Measurements from ENCODE around the gene CYTH3. TPM values are rescaled to one million over a fixed set of nuclear protein-coding genes. Genes with fewer than 3 reads are reported as not detected.
A peak's percentile ranks its signal among the peaks of the same experiment; 100 is the strongest.

Gene CYTH3
- total RNA-seq, 1 donor from 2014 or later = 17.2 TPM

DNA sequence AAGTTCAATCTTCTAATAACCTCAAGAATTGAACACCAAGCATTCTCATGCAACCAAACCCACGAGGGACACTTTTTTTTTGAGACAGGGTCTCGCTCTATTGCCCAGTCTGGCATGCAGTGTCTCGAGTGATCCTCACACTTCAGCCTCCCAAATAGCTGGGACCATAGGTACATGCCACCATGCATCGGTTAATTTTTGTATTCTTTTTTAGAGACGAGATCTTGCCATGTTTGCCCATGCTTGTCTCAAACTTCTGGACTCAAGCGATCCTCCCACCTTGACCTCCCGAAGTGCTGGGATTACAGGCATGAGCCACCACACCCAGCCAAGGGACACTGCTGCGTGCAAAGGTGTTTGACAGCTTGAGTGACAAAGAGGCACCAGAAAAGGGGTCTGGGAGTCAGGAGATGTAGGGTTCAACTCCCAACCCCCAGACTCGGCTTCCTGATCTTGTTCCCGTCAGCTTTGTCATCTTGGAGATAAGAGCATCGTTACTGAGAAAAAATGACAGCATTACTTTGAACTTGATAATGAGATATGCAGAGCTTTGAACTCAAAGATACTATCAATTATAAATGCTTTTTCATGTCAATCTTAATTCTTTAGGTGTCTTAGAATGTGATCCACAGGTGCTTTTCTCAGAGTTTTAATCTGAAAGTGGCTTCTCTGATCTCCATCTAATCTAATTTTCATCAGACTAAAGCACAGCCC lies 1.6 kb upstream of the CYTH3 start:
- Mint-ChIP-seq H3K9me3 (ENCODE audit: low read depth) (no peaks in the 10 kb centered on the region), H3K36me3 (ENCODE audit: insufficient read depth) (no peaks in the 10 kb centered on the region), H3K4me1 (ENCODE audit: low read depth) (peaks cover 31% of the 10 kb centered on the region), H3K27me3 (peaks cover 38% of the 10 kb centered on the region), H3K27ac (no peak overlapping the region), H3K4me3 (ENCODE audit: low read depth) (peak overlapping the region; percentile 75)
- TF ChIP-seq, protein P1, sequence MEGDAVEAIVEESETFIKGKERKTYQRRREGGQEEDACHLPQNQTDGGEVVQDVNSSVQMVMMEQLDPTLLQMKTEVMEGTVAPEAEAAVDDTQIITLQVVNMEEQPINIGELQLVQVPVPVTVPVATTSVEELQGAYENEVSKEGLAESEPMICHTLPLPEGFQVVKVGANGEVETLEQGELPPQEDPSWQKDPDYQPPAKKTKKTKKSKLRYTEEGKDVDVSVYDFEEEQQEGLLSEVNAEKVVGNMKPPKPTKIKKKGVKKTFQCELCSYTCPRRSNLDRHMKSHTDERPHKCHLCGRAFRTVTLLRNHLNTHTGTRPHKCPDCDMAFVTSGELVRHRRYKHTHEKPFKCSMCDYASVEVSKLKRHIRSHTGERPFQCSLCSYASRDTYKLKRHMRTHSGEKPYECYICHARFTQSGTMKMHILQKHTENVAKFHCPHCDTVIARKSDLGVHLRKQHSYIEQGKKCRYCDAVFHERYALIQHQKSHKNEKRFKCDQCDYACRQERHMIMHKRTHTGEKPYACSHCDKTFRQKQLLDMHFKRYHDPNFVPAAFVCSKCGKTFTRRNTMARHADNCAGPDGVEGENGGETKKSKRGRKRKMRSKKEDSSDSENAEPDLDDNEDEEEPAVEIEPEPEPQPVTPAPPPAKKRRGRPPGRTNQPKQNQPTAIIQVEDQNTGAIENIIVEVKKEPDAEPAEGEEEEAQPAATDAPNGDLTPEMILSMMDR (IDR thresholded peaks at IDR 0.05; ENCODE audit: unreplicated experiment) = no peak
- DNase-seq (ENCODE audit: low spot score, unreplicated experiment) = no peak

DNA sequence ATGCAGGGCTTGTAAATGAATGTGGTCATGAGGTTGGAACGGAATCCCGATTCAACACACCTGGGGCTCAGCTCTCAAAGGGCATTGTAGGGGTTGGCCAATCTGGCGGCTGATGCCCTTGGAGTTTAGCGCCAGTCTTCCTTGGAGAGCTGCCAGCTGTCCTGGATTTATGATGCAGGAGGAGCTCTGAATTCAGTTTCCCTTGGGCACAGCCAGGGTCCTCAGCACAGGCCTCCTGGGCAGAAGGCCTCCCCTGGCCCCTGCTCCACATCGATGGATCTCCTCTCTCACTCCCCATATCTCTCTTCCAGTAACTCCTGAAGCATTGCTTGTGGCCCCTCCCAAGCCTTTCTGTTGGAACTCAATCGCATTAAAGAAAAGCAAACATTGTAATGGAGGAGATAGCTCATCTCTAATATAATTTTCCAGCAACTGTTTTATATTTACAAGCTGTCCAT lies 985 bp upstream of the CYTH3 start:
- no peaks in the 10 kb centered on the region for H3K9me3 Mint-ChIP-seq (ENCODE audit: low read depth)
- H3K27ac Mint-ChIP-seq = no peak overlapping the region
- TF ChIP-seq, protein P1 (IDR thresholded peaks at IDR 0.05; ENCODE audit: unreplicated experiment) = no peak
- H3K36me3 Mint-ChIP-seq (ENCODE audit: insufficient read depth) = no peaks in the 10 kb centered on the region
- H3K4me1 Mint-ChIP-seq (ENCODE audit: low read depth) = peaks cover 37% of the 10 kb centered on the region
- no peak for DNase-seq (ENCODE audit: low spot score, unreplicated experiment)
- H3K4me3 Mint-ChIP-seq (ENCODE audit: low read depth) = peak overlapping the region; percentile 75
- H3K27me3 Mint-ChIP-seq = peaks cover 38% of the 10 kb centered on the region

DNA sequence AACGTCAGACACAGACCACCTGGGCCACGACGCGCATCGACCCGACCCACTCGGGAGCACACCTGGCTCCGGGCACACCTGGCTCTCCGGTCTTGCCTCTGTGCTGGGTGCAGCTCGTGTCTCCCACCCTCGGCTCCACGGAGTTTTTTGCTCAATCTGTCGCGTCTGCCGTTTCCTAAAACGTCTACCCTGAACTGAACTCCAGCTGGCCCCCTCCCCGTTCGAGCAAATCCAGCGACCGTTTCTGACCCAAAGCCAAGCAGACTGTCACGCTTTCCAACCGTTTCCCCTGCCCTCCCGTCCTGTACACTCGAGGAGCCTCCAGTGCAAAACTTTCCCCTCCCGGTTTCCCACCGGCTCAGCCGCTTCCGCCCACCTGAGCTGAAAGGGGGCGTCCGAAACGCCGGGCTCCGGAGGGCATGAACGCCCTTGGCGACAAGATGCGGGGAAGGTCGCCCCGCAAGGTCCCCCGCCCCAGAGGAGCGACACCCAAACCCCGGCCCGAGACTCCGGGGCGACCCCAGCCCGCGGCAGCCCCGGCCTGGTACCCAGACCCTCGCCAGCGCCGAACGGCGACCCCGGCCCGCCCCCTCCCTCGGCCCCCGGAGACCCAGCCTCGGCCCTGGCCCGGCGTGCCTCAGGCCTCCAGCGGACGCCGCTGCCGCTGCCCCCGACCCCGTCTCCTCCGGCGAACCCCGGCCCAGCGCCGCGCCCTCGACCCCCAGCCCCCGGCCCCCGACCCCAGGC lies 557 bp downstream of the CYTH3 start:
- DNase-seq (ENCODE audit: low spot score, unreplicated experiment) = peak; percentile 29
- Mint-ChIP-seq H3K27ac (peak overlapping the region; percentile 73), H3K36me3 (ENCODE audit: insufficient read depth) (no peaks in the 10 kb centered on the region), H3K9me3 (ENCODE audit: low read depth) (no peaks in the 10 kb centered on the region), H3K4me3 (ENCODE audit: low read depth) (peak overlapping the region; percentile 92), H3K4me1 (ENCODE audit: low read depth) (peaks cover 31% of the 10 kb centered on the region), H3K27me3 (peaks cover 38% of the 10 kb centered on the region)
- TF ChIP-seq, protein P1 (IDR thresholded peaks at IDR 0.05; ENCODE audit: unreplicated experiment) = no peak

DNA sequence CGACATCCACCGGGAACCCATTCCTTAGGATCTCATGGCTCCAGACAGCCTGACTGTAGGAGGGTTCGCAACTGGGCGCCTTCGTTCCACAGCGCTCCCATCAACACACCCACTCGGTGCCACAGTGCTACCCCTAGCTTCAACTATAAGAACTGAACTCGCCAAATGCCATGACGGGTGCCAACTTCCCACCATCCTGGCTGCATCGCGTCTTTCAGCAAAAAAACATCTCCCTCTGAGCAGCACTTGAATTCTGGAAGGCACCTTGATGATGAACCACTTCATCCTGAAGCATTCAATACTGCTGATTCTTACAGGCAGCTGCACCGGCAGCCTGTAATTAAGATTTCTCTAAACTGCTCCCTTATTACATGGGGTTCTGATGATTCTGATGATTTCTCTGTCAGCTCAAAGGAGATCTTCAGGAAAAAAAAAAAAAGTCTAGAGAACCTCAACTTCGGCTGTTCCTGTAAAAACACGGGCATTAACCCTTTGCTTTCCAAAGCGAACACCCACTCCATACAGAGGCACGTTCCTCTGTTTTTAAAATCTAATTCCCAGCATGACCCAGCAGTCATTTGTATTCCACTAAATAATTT lies 1.3 kb downstream of the CYTH3 start:
- Mint-ChIP-seq H3K27ac (peak overlapping the region; percentile 73), H3K27me3 (peaks cover 38% of the 10 kb centered on the region), H3K36me3 (ENCODE audit: insufficient read depth) (no peaks in the 10 kb centered on the region), H3K9me3 (ENCODE audit: low read depth) (no peaks in the 10 kb centered on the region), H3K4me1 (ENCODE audit: low read depth) (peaks cover 31% of the 10 kb centered on the region), H3K4me3 (ENCODE audit: low read depth) (peak overlapping the region; percentile 92)
- TF ChIP-seq, protein P1 (IDR thresholded peaks at IDR 0.05; ENCODE audit: unreplicated experiment) = no peak
- no peak for DNase-seq (ENCODE audit: low spot score, unreplicated experiment)

DNA sequence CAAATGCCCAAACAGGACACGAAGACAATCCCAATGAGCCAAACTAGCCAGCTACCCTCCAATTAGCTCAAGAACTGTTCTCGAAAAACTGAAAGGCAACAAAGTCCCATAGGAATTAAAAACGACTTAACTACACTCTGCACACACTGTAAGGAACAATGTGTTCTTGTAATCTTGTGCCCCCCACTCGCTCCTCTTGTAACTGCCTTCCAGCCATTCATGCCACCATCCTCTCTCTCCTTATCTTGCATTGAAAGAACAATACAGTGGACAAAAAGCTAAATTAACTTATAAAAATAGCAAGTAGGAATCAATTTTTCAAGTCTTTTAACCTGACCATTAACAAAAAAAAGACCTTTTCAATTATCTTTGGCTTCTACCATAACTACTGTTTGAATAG lies 2.9 kb downstream of the CYTH3 start:
- peaks cover 31% of the 10 kb centered on the region for H3K4me1 Mint-ChIP-seq (ENCODE audit: low read depth)
- no peak overlapping the region for H3K27ac Mint-ChIP-seq
- no peaks in the 10 kb centered on the region for H3K36me3 Mint-ChIP-seq (ENCODE audit: insufficient read depth)
- TF ChIP-seq, protein P1 (IDR thresholded peaks at IDR 0.05; ENCODE audit: unreplicated experiment) = no peak
- no peaks in the 10 kb centered on the region for H3K9me3 Mint-ChIP-seq (ENCODE audit: low read depth)
- no peak for DNase-seq (ENCODE audit: low spot score, unreplicated experiment)
- peaks cover 33% of the 10 kb centered on the region for H3K27me3 Mint-ChIP-seq
- no peak overlapping the region for H3K4me3 Mint-ChIP-seq (ENCODE audit: low read depth)
